HG03575 (cell line): Measurements from ENCODE around the gene USP34.
"Not testable (repeated sequence)": the region's sequence is repeated elsewhere in the genome, so short reads cannot be mapped to it uniquely, and the experiment has no call there.

Experiments
- ATAC-seq: cut with Tn5 transposase; IDR thresholded peaks from one replicate; pipeline ENCODE4 v1.9.1; 2021; ENCODE audit not compliant: unreplicated experiment, insufficient number of reproducible peaks, low FRiP score; ENCODE audit errors: extremely low read depth

Gene USP34

DNA sequence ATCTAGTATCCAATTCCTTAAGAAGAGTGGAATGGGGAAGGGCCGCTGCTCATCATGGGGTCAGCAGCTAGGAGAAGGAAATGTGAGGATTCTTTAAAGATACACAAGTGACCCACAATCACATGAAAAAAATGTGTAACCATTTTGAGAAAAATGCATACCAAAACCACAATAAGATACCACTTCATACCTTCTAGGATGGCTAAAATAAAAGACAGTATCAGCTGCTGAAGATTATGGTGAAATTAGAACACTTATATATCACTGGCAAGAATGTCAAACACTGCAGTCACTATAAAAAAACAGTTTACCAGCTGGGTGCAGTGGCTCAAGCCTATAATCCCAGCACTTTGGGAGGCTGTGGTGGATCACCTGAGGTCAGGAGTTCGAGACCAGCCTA lies 241.0 kb downstream of the USP34 start:
- ATAC-seq = no peak

DNA sequence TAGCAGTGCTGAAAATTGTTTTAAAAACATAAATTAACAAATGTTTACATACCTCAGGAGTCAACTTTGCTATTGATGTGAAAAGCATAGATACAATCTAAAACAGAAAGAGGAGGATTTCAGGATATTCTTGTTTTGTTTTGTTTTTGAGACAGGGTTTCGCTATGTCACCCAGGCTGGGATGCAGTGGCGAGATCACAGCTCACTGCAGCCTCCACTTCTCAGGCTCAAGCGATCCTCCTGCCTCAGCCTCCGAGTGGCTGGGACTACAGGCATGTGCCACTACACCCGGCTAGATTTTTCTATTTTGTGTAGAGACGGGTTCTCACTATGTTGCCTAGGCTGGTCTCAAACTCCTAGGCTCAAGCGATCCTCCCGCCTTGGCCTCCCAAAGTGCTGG lies 248.3 kb downstream of the USP34 start:
- ATAC-seq = no peak

- ATAC-seq = no peak
Measured at GRCh38 chr2:61221819-61222218, 249.1 kb downstream of the USP34 start.

DNA sequence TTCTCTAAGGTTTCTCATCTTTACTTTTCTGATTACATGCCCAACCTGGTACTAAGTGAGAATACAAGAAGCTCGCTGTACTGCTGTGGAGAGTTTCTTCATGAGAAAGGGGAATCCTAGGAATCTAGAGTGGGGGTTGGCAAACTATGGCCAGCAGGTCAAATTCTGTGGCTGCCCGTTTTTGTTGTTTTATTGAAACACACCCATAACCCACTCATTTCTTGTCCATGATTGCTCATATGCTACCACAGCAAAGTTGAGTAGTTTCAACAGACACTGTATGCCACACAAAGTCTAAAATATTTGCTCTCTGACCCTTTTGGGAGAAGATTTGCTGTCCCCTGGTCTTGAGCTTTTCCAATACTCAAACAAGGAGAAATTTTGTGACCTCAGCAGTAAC lies 250.1 kb downstream of the USP34 start:
- no peak for ATAC-seq

DNA sequence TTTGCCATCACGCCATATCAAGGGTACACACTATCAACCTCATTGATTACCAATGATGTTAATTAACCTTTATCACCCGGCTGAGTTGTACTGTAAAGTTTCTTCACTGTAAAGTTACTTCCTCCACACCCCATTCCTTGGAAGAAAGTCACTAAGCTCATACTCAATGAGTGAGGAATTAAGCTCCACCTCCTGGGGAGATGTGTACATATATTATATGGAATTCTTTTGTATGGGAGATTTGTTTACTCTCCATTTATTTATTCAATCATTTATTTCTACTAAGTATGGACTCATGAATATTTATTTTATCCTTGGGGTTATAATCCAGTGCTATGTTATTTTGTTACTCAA lies 252.1 kb downstream of the USP34 start:
- ATAC-seq = no peak

GRCh38 chr2:61218076-61218816 lies 252.6 kb downstream of the USP34 start:
- ATAC-seq = no peak

GRCh38 chr2:61214171-61214570 lies 256.7 kb downstream of the USP34 start:
- ATAC-seq = no peak

GRCh38 chr2:61210332-61210981 lies 260.4 kb downstream of the USP34 start:
- ATAC-seq = no peak

DNA sequence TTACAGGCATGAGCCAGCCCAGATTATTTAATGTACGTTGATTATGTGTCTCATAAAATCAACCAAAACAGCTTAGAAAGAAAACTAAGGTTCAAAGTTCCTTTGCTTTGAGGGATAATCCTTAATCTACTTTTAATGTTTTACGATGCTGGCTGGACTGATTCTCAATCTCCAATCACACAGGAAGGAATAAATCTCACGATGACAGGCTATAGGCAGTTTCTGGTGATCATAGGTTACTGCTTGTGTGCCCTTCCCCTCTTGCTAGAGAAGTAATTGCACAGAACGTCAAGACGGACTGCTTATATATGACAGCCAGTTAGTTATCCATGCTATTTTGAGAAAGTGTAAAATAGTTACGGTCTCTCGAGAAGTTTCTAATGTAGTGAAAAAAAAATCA lies 265.8 kb downstream of the USP34 start:
- ATAC-seq = no peak

GRCh38 chr2:61196671-61197070 lies 274.2 kb downstream of the USP34 start:
- ATAC-seq = no peak

DNA sequence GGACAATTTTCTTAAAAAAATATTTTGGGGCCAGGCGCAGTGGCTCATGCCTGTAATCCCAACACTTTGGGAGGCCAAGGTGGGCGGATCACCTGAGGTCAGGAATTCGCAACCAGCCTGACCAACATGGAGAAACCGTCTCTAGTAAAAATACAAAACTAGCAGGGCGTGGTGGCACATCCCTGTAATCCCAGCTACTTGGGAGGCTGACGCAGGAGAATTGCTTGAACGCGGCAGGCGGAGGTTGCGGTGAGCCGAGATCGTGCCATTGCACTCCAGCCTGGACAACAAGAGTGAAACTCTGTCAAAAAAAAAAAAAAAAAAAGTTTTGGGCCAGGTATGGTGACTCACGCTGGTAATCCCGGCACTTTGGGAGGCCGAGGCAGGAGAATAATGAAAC lies 276.2 kb downstream of the USP34 start:
- not testable (repeated sequence) for ATAC-seq

GRCh38 chr2:61193670-61194561 lies 277.0 kb downstream of the USP34 start:
- no peak for ATAC-seq

DNA sequence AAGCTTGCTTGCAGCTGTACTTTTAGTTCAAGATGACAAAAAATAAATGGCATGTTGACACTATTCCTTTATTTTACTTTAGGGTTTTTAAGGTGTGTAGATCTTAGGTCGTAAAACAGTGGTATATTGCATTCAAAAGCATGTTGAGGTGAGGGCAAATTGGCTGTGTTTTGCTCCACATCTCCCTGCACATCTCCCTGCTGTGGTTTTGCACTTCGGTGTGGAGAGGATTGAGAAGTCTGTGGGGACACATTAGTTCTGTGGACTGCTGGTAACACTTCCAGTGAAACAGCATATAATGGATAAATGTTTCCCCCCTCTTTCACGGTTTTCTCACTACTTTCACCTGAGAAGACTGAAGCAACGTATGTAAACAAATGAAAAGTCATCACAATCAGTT lies 283.8 kb downstream of the USP34 start:
- no peak for ATAC-seq

DNA sequence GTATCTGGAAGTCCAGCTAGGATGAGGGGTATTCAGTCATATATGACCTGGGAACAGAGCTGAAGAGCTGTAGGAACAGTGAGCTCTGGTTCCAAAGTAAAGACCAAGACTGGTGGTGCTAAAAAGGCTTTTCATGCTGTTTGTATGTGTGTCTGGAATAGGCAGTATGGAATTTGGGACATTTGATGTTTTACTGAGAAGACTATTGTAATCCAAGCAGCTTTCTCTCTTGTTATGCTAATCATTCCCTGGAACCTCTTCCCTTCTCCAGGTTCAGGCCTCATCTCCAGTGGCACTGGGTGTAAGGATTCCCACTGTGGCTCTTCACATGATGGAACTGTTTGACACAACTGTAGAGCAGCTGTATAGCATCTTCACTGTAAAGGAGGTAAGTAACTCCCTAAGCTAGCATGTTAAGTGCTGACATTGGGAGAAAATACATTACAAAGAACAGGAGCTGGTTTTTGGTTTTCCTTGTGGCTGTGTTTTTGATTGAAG lies 285.6 kb downstream of the USP34 start:
- ATAC-seq = no peak

- no peak for ATAC-seq
Measured at GRCh38 chr2:61184263-61184662, 286.6 kb downstream of the USP34 start.

DNA sequence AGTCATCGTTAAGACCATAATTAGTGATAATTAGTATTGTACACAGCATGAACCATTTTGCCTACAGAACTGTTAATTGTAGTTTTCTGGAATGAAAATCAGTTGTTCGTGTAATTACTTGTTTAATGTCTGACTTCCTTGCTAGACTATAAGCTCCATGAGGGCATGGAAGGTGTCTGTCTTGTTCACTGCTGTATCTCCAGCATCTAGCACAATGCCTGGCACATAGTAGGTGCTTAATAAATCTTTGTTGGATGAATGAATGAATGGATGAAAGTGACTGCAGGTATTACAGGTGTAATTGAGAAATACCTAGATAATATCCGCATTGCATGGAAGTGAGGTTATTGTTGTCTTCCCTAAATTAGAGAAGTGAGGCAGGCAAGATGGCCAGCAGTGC lies 287.1 kb downstream of the USP34 start:
- ATAC-seq = no peak

GRCh38 chr2:61182059-61182383 lies 288.9 kb downstream of the USP34 start:
- no peak for ATAC-seq

GRCh38 chr2:61181382-61182058 lies 289.4 kb downstream of the USP34 start:
- no peak for ATAC-seq

DNA sequence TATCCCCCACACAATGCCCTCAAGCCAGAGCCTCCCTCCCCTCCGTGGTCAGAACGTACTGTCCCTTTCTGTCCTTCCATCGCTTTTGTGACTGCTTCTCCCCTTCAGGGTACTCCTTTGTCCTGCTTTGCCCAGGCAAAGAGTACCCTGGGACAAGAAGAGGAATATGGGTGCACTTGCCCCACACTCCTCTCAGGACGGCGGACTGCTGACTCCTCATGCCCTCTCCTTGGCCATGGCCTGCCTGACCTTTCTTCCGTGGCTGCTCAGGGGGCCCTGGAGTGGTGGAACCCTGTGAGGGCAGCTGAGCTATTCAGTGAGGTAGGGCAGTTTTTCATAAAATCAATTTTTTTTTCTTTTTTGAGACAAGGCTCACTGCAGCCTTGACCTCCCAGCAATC lies 290.2 kb downstream of the USP34 start:
- ATAC-seq = no peak
